Neural cell (in vitro differentiated cells): ENCODE data around the gene NDFIP1.

Experiments
- CTCF ChIP-seq: fragments of 450-650 bp; IDR thresholded peaks from 2 replicates; pipeline ENCODE4 v1.5.1; 2014; ENCODE audit warnings: antibody characterized with exemption, mild to moderate bottlenecking, moderate library complexity; ENCODE audit not compliant: poor library complexity, severe bottlenecking
- SMC3 ChIP-seq: fragments of 450-650 bp; conservative IDR thresholded peaks from 2 replicates; pipeline ENCODE4 v1.6.1; 2014; ENCODE audit warnings: antibody characterized with exemption, mild to moderate bottlenecking, moderate library complexity; ENCODE audit not compliant: poor library complexity
- TF ChIP-seq, protein P1 (sequence below): IDR thresholded peaks from 2 replicates; pipeline ENCODE4 v1.6.1; 2012; ENCODE audit warnings: borderline replicate concordance

- peak; percentile 34 for TF ChIP-seq CTCF
- TF ChIP-seq SMC3: no peak
- TF ChIP-seq, protein P1, sequence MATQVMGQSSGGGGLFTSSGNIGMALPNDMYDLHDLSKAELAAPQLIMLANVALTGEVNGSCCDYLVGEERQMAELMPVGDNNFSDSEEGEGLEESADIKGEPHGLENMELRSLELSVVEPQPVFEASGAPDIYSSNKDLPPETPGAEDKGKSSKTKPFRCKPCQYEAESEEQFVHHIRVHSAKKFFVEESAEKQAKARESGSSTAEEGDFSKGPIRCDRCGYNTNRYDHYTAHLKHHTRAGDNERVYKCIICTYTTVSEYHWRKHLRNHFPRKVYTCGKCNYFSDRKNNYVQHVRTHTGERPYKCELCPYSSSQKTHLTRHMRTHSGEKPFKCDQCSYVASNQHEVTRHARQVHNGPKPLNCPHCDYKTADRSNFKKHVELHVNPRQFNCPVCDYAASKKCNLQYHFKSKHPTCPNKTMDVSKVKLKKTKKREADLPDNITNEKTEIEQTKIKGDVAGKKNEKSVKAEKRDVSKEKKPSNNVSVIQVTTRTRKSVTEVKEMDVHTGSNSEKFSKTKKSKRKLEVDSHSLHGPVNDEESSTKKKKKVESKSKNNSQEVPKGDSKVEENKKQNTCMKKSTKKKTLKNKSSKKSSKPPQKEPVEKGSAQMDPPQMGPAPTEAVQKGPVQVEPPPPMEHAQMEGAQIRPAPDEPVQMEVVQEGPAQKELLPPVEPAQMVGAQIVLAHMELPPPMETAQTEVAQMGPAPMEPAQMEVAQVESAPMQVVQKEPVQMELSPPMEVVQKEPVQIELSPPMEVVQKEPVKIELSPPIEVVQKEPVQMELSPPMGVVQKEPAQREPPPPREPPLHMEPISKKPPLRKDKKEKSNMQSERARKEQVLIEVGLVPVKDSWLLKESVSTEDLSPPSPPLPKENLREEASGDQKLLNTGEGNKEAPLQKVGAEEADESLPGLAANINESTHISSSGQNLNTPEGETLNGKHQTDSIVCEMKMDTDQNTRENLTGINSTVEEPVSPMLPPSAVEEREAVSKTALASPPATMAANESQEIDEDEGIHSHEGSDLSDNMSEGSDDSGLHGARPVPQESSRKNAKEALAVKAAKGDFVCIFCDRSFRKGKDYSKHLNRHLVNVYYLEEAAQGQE: no peak
These were observed 32.9 kb downstream of the NDFIP1 start for GRCh38 chr5:142141463-142141862.
